ENCODE results near the gene DENND10.

The DENND10 gene, protein sequence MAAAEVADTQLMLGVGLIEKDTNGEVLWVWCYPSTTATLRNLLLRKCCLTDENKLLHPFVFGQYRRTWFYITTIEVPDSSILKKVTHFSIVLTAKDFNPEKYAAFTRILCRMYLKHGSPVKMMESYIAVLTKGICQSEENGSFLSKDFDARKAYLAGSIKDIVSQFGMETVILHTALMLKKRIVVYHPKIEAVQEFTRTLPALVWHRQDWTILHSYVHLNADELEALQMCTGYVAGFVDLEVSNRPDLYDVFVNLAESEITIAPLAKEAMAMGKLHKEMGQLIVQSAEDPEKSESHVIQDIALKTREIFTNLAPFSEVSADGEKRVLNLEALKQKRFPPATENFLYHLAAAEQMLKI

DNA sequence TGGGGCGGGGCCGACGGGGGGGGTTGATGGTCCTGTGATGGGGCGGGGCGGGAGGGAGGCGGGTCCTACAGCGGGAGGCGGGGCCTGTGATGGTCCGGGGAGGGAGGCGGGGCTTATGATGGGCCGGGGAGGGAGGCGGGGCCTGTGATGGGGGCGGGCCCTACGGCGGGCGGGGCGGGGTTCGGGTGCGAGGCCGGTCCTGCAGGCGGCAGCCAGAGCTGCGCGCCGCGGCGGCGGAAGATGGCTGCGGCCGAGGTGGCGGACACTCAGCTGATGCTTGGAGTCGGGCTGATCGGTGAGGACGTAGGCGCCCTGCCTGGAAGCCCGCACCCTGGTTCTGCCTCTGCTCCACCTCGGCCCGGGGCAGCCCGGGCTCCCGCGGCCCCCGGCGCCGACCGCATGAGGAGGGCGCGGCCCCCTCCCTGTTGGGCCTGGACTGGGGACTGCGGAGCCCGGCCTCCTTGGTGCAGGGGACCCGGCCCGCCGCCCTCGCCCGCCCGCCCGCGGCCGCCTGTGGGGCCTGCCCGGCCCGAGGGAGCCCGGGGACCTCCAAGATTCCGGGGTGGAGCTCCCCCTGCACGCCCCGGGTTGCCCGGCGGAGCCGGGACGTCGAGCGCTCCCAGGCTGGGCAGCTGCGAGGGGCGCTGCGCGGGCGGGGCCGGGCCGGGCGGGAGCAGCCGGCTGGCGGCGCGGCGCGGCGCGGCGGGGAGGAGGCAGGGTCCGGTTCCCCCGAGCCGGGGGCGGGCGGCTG lies at the start of gene DENND10:
Gene DENND10, plus strand, starts transcription at position 211 of the 751 bp plus-strand sequence. Its CDS starts 30 bp downstream, at position 241.
- TF ChIP-seq, protein P1, sequence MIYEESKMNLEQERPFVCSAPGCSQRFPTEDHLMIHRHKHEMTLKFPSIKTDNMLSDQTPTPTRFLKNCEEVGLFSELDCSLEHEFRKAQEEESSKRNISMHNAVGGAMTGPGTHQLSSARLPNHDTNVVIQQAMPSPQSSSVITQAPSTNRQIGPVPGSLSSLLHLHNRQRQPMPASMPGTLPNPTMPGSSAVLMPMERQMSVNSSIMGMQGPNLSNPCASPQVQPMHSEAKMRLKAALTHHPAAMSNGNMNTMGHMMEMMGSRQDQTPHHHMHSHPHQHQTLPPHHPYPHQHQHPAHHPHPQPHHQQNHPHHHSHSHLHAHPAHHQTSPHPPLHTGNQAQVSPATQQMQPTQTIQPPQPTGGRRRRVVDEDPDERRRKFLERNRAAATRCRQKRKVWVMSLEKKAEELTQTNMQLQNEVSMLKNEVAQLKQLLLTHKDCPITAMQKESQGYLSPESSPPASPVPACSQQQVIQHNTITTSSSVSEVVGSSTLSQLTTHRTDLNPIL (CRISPR knock-in tag; IDR thresholded peaks at IDR 0.05; ENCODE audit: low read depth) = no peak
- TF ChIP-seq RARB (CRISPR knock-in tag; IDR thresholded peaks at IDR 0.05) = no peak
- TF ChIP-seq ARNTL (CRISPR knock-in tag; IDR thresholded peaks at IDR 0.05; ENCODE audit: borderline replicate concordance, low read depth) = no peak
- no peak for TF ChIP-seq ZC3H10 (CRISPR knock-in tag; IDR thresholded peaks at IDR 0.05)
- TF ChIP-seq ZFP30 (CRISPR knock-in tag; IDR thresholded peaks at IDR 0.05) = no peak
- TF ChIP-seq ESRRG (CRISPR knock-in tag; IDR thresholded peaks at IDR 0.05) = no peak
- TF ChIP-seq CSDC2 (CRISPR knock-in tag; IDR thresholded peaks at IDR 0.05) = no peak
- no peak for TF ChIP-seq TSHZ2 (CRISPR knock-in tag; IDR thresholded peaks at IDR 0.05)
- no peak for TF ChIP-seq GLIS3 (CRISPR knock-in tag; IDR thresholded peaks at IDR 0.05)
- TF ChIP-seq ZFP3 (CRISPR knock-in tag; IDR thresholded peaks at IDR 0.05) = no peak
- TF ChIP-seq ZNF8 (CRISPR knock-in tag; IDR thresholded peaks at IDR 0.05) = no peak
- no peak for TF ChIP-seq PPARA (CRISPR knock-in tag; IDR thresholded peaks at IDR 0.05; ENCODE audit: borderline replicate concordance)
- TF ChIP-seq TCF4 (CRISPR knock-in tag; IDR thresholded peaks at IDR 0.05; ENCODE audit: borderline replicate concordance) = no peak
- no peak for TF ChIP-seq BACH2 (CRISPR knock-in tag; IDR thresholded peaks at IDR 0.05; ENCODE audit: borderline replicate concordance)
- TF ChIP-seq, protein P2, sequence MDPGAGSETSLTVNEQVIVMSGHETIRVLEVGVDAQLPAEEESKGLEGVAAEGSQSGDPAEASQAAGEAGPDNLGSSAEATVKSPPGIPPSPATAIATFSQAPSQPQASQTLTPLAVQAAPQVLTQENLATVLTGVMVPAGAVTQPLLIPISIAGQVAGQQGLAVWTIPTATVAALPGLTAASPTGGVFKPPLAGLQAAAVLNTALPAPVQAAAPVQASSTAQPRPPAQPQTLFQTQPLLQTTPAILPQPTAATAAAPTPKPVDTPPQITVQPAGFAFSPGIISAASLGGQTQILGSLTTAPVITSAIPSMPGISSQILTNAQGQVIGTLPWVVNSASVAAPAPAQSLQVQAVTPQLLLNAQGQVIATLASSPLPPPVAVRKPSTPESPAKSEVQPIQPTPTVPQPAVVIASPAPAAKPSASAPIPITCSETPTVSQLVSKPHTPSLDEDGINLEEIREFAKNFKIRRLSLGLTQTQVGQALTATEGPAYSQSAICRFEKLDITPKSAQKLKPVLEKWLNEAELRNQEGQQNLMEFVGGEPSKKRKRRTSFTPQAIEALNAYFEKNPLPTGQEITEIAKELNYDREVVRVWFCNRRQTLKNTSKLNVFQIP (CRISPR knock-in tag; IDR thresholded peaks at IDR 0.05; ENCODE audit: borderline replicate concordance, low read depth) = no peak
- TF ChIP-seq CSRNP3 (CRISPR knock-in tag; IDR thresholded peaks at IDR 0.05) = no peak
- no peak for TF ChIP-seq TOX (CRISPR knock-in tag; IDR thresholded peaks at IDR 0.05; ENCODE audit: borderline replicate concordance)
- no peak for TF ChIP-seq ISL1 (CRISPR knock-in tag; IDR thresholded peaks at IDR 0.05)
- no peak for TF ChIP-seq PATZ1 (CRISPR knock-in tag; IDR thresholded peaks at IDR 0.05; ENCODE audit: borderline replicate concordance)
- peak; percentile 94 for ATAC-seq

GRCh38 chr10:119055472-119055871 lies 48.4 kb upstream of the DENND10 start:
- no peak for ATAC-seq
- TF ChIP-seq ZFP30 (CRISPR knock-in tag; IDR thresholded peaks at IDR 0.05) (no peak), PATZ1 (CRISPR knock-in tag; IDR thresholded peaks at IDR 0.05; ENCODE audit: borderline replicate concordance) (no peak), ZNF70 (CRISPR knock-in tag; IDR thresholded peaks at IDR 0.05) (no peak), OSR1 (CRISPR knock-in tag; IDR thresholded peaks at IDR 0.05) (no peak), ZNF565 (CRISPR knock-in tag; conservative IDR thresholded peaks at IDR 0.05; ENCODE audit: low read depth) (no peak), ZNF8 (CRISPR knock-in tag; IDR thresholded peaks at IDR 0.05) (no peak), SNAI2 (CRISPR knock-in tag; IDR thresholded peaks at IDR 0.05) (no peak), ISL1 (CRISPR knock-in tag; IDR thresholded peaks at IDR 0.05) (no peak)
- TF ChIP-seq, protein P1 (CRISPR knock-in tag; IDR thresholded peaks at IDR 0.05; ENCODE audit: low read depth) = no peak
- TF ChIP-seq, protein P2 (CRISPR knock-in tag; IDR thresholded peaks at IDR 0.05; ENCODE audit: borderline replicate concordance, low read depth) = no peak
